GM19238 (cell line): ENCODE data around the gene PAQR4.

Source experiments
- DNase-seq: peaks from one replicate; pipeline ENCODE4 v3.0.0; 2011; ENCODE audit warnings: low spot score; ENCODE audit not compliant: insufficient read length

The PAQR4 gene

GRCh38 chr16:3004781-3005284 is 35.7 kb downstream of the PAQR4 start:
- no peak for DNase-seq

GRCh38 chr16:3007059-3007956 is 38.2 kb downstream of the PAQR4 start:
- peak; percentile 48 for DNase-seq

GRCh38 chr16:3007957-3008689 is 39.0 kb downstream of the PAQR4 start:
- no peak for DNase-seq

DNA sequence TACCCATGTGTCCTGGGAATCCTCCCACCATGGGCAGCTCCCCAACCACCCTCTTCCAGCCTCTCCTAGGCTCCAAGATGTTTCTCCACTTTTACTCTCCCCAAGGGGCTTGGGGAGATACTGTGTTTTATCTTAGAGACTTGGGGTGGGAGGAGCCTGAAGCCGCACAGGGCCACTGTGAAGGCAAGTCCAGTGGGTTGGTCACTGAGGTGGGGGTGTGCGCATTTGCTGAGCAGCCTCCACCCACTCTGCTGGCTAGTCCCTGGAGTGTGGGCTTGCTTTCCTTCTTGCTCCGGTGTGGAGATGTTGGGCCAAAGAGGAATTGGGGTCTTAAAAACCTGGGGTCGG is 39.5 kb downstream of the PAQR4 start:
- DNase-seq, result no peak

DNA sequence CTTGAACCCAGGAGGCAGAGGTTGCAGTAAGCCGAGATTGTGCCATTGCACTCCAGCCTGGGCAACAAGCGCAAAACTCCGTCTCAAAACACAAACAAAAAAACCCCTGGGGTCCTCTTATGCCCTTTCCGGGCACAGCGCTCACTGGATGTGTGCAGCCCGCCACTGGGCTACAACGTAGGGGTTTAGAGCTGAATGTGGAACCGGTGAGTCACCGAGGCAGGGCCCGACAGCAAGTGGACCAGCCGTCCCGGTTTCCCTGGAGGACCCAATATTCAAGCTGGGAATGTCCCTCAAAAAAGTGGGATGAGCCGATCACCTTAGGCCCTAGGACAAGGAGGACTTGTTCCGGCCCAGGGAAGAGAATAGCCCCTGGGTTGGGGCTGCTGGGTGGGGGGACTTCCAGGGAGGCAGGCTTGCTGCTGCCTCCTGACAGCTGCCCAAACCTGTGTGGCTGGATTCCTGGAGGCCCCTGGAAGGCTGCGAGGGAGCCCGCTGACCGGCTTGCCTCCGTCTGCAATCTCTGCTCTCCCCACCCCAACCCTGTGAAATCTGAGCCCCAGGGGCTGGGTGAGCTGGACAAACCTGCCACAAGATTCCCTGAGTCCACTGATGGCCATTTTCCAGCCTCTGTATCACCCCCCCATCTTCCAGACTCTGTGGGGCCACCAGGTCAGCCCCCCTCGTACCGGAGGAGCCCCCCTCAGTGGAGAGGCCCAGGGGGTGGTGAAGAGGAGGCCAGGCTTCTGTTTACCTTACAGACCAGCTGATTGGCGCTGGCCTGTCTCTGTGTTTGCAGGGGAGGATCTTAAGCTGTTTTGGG is 40.6 kb downstream of the PAQR4 start:
- no peak for DNase-seq

- no peak for DNase-seq
Observed at GRCh38 chr16:3010510-3010909, 41.4 kb downstream of the PAQR4 start.

DNA sequence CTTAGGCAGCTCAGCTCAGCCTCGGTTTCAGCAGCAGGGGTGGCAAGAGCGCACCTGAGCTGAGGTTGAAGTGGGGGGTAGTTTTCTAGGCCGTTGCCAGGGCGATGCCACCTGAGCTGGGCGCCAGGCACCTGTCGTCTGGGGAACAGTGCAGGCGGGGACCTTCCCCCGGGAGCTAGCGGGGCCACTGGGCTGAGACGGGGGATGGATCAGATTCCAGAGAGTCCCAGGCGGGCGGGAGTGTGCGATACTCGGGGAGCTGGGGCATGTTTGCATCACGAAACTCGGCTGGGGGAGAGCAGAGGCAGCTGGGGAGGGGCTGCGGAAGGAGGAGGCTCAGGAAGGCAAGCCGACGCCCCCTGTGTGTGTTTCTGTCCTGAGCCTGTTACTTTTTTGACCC is 43.1 kb downstream of the PAQR4 start:
- DNase-seq, result no peak

- no peak for DNase-seq
Observed at GRCh38 chr16:3012828-3013420, 43.8 kb downstream of the PAQR4 start, which contains the start of gene CLDN9. Gene CLDN9, plus strand, starts transcription at chr16:3012923. Its CDS starts 440 bp downstream, at chr16:3013363.

GRCh38 chr16:3013491-3013951 is 44.4 kb downstream of the PAQR4 start:
- no peak for DNase-seq

GRCh38 chr16:3013998-3014690 is 45.0 kb downstream of the PAQR4 start:
- DNase-seq, result no peak

DNA sequence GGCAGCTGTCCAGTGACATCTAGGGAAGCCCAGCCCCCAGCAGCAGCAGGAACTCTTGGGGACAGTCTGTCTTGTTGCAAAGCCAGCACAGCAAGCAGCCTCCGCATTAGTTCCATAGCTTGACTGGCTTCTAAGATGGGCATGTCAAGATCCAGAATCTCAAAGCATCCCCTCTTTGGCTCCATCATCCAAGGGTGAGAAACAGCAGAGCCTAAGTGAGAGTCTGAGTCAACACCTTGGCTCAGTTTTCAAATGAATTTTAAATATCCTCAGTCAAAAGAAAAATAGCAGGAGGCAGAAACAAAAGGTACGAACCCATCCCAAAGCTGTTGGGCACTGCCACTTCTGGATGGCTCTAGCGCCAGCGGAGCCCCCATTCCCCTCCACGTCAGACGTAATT is 45.8 kb downstream of the PAQR4 start:
- no peak for DNase-seq

DNA sequence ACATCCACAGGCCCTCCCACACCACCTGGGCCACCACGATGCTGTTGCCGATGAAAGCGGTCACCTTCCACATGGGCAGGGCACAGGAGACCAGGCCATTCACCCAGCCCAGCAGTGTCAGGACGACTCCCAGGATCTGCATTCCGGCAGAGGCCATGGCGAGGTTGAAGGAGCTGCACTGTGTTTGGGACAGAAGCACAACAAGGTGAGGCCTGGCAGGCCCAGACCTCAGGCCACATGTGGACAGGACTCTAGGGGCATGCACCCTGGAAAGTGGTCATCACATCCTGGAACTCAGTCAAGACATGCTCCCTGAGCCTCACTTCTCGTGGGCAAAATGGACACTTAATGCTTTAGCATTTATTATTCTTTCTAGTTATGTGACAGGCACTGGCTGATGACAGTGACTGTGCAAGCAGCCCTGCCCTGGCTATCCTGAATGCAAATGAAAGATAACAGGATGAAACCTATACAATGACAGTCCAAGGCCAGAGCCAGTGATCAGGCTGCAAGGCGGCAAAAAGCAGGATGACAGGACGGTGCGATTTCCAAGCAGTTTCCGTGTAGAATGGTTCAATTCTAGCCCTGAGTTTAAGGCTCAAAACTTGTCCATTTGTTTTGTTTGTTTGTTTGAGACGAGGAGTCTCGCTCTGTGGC is 46.8 kb downstream of the PAQR4 start:
- DNase-seq, result no peak

DNA sequence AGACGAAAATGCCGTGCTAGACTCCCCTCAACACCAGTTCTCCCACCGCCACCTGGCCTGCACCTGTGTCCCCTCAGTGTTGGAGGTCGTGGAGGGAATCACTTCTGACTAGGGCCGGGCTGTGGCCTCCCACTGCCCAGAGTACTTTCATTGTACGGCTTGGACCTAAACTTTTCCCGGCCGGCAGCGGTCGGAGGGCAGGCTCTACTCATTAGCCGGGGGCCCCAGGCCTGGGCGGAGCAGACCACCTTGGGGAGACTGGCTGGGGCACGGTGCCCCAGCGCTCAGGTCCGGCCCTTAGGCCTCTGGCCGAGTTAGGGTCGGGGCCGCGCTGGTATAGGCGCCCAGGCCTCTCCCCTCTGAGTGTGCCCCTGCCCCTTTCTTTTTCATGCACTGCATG is 48.2 kb downstream of the PAQR4 start:
- no peak for DNase-seq

GRCh38 chr16:3017794-3018506 is 48.8 kb downstream of the PAQR4 start, which contains the start of gene CLDN6:
Gene CLDN6, minus strand, starts transcription at chr16:3018183. Its CDS starts 2,162 bp downstream, at chr16:3016021.
- no peak for DNase-seq

DNA sequence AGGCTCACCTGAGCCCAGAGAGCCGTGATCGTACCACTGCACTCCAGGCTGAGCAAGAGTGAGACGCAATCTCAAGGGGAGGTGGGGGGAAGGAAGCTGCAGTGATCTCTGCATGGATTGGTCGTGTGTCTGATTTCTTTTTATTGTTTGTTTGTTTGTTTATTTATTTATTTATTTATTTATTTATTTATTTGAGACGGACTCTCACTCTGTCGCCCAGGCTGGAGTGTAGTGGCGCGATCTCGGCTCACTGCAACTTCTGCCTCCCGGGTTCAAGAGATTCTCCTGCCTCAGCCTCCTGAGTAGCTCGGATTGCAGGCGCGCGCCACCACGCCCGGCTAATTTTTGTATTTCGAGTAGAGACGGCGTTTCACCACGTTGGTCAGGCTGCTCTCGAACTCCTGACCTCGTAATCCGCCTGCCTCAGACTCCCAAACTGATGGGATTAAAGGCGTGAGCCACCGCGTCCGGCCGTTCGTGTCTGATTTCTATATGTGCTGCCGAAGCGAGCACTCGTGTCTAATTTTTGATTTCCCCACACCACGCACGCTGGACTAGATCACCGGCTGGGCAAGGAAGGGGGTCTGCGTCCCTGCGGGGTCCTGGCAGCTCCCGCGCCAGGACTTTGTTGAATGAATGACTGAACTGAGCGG is 50.6 kb downstream of the PAQR4 start:
- no peak for DNase-seq

GRCh38 chr16:3020247-3020603 is 51.1 kb downstream of the PAQR4 start, which contains the start of gene TNFRSF12A:
Gene TNFRSF12A, plus strand, starts transcription at chr16:3020368. Its CDS starts 30 bp downstream, at chr16:3020398.
- DNase-seq, result peak; percentile 90

- no peak for DNase-seq
Observed at GRCh38 chr16:3020604-3021448, 51.7 kb downstream of the PAQR4 start.
